COR-L47 (cell line): ENCODE measurements around the gene RIMBP2.
A peak's percentile ranks its signal among the peaks of the same experiment; 100 is the strongest.

Experiments
- DNase-seq: peaks from one replicate; lab custom pipeline; 2025; lab: John Stamatoyannopoulos, UW

RIMBP2 gene

GRCh38 chr12:130568501-130568900, 147.6 kb downstream of the RIMBP2 start:
- DNase-seq, result no peak

- no peak for DNase-seq
Observed at GRCh38 chr12:130568041-130568440, 148.1 kb downstream of the RIMBP2 start.

DNA sequence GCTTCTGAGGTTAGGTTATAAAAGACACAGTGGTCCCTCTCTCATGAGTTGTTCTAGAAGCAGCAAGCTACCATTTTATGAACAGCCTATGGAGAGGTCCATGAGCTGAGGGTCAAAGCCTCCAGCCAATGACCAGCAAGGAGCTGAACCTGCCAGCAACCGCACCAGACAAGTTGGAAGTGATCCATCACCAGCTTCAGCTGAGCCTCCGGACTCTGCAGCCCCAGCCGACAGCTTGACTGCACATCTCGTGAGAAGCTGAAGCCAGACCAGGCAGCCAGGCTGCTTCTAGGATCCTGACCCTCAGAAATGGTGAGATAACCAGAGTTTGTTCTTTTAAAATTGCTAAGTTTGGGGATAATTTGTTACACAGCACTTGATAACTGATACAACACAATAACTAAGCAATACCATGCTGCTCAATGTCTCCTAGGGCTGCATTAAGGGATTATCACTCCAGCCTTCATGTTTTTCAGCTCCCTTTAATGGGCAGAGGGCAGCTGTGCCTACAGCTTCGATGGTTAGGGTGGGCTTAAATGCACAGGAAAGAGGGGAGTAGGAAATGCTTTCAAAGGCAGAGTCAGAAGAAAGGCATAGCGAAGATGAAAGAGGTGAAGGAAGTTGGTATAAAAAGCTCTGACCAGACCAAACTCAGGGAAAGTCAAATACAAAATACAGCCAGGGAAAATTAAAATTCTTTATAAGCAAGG, 149.5 kb downstream of the RIMBP2 start:
- DNase-seq, result no peak

DNA sequence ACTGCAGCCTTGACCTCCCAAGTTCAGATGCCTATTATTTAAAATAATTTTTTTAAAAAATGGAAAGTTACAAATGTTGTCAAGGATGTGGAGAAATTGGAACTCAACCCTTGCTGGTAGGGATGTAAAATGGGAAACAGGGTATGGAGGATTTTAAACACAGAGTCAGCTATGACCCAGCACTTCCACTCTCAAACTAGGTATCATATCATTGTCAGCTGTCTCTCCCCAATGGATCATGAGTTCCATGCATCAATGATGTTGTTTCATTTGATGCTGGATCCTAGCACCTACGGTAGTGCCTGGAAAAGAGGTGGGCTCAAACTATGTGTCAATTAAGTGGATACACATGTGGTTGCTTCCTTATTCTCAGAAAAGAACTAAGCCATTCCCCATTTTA, 150.9 kb downstream of the RIMBP2 start:
- no peak for DNase-seq

DNA sequence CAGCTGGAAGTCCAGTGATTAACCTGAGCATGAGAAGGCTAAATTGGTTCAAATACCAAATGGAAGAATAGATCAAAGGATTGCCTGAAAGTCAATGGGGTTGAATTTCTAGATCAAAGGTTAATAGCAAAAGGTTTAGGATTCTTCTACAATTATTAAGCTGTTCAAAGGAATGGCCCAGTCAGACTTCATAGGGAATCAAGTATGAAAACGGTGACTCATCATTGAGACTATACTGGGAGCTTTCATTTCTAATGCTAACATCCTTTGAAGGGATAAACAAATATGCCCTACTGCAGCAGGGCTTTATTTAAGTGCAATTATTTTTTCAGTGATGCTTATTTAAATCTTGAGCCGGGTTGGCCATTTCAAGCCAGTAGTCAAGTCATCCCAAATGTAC, 152.8 kb downstream of the RIMBP2 start:
- no peak for DNase-seq

DNA sequence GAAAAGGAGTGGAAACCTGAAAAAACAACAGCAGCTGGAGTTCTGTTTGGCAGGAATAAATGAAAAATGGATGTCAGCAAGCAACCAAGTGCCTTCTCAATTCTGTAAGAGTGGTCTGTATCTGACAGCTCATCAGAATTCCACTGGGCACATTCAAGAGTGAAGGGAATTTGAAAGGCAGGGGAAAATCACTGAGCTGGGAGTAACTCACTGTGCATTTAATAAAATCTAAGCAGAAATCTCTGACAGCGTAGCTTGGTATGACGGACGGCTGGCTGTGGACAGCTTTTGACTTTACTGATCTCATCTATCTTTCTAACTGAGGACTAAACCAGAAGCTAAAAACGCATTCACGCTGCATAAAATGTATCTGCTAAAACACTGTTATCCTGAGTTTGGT, 153.4 kb downstream of the RIMBP2 start:
- DNase-seq, result no peak

DNA sequence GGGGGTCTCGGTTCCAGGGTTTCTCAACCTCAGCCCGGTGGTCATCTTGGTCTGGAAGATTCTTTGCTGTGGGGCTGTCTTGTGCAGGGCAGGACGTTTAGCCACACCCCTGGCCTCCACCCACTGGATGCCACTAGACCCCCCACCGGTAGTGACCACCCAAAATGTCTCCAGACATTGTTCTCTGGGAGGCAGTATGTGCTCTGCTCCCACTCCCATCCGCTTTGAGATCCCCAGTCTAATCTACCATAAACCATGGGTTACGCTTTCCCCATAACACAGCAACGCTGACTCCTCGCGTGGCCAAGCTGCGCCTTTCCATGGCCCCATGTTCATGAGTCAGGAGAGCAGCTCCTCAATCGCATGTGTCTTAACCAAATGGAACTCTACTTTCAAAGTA, 155.8 kb downstream of the RIMBP2 start:
- no peak for DNase-seq

DNA sequence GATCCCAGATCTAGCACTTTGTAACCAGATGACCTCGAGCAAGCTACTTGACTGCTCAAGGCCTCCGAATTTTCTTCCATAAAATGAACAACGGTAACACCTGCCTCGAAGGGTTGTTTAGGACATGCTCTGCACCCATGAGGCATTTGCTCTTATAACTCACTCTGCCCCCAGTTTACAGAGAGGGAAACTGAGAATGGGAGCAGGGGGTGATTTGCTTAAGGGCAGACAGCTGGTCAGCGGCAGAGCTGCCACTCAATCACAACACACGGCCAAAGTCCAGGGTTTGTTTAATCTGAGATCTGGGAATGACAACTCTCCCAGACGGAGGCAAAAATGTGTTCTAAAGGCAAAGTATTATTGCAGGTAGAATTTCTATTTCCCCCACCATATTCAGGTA, 156.3 kb downstream of the RIMBP2 start:
- DNase-seq, result no peak

DNA sequence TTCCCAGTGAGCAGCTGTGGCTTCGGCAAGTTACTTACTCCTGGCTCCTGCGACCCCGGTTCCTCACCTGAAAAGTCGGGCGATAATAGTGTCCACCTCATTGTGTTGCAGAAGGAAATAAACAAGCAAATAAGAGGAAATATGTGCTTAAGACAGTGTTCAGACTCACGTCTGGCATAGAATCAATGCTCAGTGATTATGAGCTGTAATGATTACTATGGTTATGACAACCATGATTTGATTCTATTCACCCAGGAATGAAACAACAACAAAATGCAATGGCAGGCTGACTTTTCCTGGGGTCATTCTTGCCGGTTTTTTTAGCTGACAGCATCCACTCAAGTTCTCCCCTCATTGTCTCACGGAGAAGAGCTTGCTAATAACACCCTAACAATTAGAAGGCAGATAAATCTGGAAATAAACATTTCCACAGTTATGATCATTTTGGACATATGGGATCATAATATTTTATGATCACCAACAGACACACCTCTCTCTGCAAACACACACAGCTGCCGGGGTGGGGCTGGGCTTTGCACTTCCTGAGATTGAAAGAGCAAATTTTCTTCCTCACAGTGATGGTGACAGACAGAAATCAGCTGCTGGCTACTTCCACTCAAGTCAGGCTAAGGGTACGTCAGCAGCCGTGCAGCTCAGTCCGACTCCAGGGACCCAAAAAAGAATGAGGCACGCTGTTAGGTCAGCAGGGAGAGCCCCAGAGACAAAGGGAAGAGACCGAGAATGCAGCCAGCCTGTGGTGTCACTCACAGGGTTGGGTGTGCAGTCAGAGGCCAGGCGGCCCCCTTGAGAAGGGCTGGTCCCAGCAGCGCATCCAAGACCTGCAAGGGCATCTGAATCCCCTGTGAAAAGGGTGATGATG, 158.0 kb downstream of the RIMBP2 start:
- DNase-seq, result peak; percentile 63

DNA sequence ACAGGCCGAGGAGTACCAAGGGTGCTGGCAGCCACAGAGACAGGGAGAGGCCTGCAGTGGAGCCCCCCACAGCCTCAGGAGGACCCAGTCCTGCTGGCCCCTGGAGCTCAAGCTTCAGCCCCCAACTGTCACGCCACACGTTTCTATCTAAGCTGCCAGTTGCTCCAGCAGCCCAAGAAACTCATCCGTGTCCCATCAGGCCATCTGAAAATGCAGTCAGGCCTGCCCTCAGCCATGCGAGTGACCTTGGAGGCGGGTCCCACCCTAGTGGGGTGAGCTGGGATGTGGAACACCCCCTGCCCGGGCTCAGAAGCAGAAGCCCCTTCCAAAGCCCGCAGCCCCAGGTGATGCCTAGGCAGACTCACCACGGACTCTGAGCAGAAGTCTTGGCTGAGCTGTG, 158.9 kb downstream of the RIMBP2 start:
- no peak for DNase-seq

DNA sequence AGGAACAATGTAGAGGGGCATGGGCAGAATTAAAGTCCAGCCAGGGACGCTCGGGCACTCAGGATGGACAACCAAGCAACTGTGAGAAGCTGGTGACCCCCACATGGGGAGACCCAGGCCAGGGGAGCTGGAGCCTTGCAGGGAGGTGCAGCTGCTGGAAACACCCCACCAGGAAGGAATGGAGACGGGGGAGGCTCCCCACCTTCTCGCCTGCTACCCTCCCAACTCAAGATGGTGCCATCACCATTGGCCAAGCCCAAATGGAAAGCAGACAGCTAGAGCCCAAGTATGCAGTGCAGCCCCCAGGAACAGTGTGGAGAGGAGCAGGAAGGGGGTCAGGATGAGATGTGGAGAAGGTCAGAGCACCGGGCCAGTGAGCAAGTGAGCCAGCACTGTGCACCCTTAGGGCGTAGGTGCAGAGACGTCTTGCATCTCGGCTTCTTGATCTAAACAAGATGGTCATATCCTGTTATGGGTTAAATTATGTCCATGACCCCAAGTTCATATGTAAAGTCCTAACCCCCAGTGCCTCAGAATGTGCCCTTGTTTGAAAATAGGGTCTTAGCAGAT, 159.5 kb downstream of the RIMBP2 start:
- DNase-seq, result no peak

DNA sequence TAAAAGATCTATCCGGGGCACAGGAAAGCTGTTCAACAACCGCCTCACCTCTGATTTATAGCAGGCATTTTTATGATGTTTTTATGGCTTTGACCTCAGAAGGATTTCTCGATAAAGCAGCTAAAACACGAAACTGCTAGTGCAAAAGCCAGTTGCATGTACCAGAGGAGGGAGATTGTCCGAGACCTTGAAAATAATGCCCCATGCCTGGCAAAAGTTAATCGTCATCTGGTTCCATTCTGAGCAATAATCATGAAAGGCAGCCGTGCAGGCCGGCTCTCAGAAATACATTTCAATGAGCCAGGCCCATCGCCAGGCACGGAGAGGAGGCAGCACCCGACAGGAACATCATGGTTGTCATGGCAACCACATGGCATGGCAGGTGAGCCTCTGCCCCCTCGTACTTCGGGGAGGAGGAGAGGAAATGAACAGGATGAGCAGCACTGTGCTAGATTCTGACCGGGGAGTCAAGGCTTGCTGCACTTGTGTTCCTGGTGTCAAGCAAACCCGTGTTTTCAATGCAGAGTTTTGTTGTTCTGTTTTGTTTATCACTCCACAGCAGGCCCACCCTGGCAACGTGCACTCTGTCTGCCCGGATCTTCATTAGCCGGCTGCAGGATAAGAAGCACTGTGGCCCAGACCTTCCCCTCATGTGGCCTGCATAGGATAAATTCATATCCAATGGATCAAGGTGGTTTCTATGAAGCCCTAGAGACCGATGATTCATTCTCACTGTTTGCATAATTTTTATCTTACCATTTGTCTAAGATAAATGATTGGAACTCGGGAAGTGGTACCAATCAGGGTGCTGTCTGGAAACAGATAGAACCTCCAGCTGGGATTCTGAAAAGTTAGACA, 160.2 kb downstream of the RIMBP2 start:
- peak; percentile 83 for DNase-seq

DNA sequence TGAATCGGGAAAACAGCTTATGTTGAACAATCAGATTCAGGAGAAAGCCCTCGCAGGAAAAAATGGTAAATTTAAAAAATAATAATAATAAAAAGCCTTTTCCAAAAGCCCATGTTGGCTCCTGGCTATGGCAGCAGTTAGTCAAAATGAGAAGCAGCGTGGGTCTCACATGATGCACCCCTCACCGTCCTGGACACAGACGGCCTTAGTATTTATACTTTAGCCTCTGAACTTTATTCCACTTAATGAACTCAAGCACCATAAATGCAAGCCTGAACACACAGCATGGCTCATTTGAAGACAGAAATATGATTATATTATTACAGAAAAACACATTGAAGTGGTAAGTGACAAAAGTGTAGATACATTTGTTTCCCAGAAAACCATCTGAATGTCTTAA, 160.9 kb downstream of the RIMBP2 start:
- DNase-seq, result no peak

- no peak for DNase-seq
Observed at GRCh38 chr12:130552483-130552996, 163.6 kb downstream of the RIMBP2 start.

- no peak for DNase-seq
Observed at GRCh38 chr12:130549361-130549760, 166.7 kb downstream of the RIMBP2 start.

- no peak for DNase-seq
Observed at GRCh38 chr12:130547480-130548155, 168.5 kb downstream of the RIMBP2 start.

DNA sequence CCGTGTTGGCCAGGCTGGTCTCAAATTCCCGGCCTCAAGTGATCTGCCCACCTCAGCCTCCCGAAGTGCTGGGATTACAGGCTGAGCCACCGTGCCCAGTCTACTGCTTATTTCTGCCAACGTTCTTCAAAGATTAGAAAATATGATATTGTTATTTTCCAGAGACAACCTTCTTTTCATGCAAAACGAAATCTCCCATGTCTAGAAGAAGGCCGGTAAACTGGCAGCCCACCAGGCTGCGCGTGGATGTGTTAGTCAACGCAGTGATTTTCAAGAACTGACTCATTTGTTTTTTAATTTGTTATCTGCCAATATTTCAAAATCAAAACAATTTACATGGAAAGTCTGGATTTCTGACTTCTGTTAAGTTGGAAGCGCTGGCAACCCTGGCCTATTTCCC, 169.6 kb downstream of the RIMBP2 start:
- DNase-seq, result no peak

DNA sequence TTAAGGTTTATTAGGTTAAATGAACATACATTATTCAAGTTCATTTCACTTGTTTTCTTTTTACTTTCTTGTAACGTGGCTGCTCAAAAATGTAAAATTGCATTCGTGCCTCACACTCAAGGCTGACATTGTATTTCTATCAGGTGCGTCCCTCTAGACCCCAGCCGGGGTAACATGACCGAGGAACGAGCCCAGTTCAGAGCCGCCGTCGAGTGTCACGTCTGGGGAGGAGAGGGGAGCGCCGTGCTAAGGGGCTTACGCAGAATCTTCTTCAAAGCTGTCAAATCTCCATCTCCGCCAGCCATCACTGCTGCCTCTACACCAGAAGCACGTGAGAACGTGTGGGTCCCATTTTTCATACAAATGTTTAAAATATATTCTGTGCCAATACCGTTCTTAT, 170.6 kb downstream of the RIMBP2 start:
- no peak for DNase-seq

- no peak for DNase-seq
Observed at GRCh38 chr12:130540376-130540775, 175.7 kb downstream of the RIMBP2 start.

DNA sequence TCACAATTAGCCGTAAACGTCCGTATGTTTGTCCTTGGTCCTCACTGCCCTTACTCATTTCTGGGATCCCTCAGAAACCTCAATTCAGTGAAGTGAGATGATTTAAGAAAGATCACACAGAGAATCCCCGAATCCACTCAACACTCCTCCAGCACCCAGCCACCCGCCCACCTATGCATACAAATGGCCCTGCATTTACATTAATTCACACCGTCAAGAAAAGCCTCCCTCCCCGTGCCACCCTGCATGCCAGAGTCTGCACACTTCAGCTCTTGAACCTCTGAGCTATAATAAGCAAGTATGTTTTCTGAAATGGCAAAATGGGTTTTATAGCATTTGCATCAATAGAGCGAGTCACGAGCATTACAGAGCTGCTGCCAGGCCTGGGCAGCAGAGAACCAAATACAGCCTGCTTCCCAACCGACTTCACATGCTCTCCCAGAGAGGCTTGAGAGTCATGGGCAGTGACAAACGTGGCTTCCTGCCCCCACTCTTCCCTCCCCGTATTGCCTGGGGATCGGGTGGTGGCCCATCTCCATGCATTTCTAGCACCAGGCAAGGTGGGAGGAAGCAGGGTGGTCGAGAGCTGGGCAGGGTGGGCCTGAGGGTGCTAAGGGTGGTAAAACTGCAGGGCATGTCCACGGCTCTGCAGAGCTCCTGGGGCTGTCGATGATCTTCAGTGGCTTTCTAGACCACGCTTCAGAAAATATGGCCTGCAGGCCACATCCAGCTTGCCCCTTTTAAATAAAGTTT, 177.6 kb downstream of the RIMBP2 start:
- DNase-seq, result no peak

GRCh38 chr12:130537655-130538054, 178.4 kb downstream of the RIMBP2 start:
- DNase-seq, result no peak
